SH-SY5Y (cell line): ENCODE measurements around the gene PRSS53.

Source experiments
- GATA2 ChIP-seq: IDR thresholded peaks from 2 replicates; pipeline ENCODE4 v1.6.1; 2011; ENCODE audit warnings: mild to moderate bottlenecking, low read depth, low read length
- GATA3 ChIP-seq: IDR thresholded peaks from 2 replicates; pipeline ENCODE4 v1.6.1; 2011; ENCODE audit warnings: low read depth, mild to moderate bottlenecking, low read length, moderate library complexity

PRSS53 gene

DNA sequence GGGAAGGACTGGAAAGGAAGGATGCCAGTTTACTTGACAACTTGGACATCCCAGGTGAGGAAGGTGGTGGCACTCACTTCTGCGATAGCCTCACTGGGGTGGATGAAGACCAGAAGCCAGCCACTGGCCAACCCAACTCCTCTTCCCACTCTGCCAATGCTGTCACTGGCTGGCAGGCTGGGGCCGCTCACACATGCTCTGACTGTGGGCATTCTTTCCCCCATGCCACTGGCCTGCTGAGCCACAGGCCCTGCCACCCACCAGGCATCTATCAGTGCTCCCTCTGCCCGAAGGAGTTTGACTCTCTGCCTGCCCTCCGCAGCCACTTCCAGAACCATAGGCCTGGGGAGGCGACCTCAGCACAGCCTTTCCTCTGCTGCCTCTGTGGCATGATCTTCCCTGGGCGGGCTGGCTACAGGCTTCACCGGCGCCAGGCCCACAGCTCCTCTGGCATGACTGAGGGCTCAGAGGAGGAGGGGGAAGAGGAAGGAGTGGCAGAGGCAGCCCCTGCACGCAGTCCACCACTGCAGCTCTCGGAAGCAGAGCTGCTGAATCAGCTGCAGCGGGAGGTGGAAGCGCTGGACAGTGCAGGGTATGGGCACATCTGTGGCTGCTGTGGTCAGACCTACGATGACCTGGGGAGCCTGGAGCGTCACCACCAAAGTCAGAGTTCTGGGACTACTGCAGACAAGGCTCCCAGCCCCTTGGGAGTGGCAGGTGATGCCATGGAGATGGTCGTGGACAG, 10.0 kb downstream of the PRSS53 start:
- no peak for TF ChIP-seq GATA3
- TF ChIP-seq GATA2: no peak

DNA sequence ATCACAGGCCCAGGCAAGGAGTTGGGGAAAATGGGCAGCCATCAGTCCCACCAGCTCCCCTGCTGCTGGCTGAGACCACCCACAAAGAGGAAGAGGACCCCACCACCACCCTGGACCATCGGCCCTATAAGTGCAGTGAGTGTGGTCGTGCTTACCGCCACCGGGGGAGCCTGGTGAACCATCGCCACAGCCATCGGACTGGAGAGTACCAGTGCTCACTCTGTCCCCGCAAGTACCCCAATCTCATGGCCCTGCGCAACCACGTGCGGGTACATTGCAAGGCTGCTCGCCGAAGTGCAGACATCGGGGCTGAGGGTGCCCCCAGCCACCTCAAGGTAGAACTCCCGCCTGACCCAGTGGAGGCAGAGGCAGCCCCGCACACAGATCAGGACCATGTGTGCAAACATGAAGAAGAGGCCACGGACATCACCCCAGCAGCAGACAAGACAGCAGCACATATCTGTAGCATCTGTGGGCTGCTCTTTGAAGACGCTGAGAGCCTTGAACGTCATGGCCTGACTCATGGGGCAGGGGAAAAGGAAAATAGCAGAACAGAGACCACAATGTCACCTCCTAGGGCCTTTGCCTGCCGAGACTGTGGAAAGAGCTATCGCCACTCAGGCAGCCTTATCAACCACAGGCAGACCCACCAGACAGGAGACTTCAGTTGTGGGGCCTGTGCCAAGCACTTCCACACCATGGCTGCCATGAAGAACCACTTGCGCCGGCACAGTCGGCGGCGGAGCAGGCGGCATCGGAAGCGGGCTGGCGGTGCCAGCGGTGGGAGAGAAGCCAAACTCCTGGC, 10.9 kb downstream of the PRSS53 start:
- TF ChIP-seq GATA2: no peak
- no peak for TF ChIP-seq GATA3

DNA sequence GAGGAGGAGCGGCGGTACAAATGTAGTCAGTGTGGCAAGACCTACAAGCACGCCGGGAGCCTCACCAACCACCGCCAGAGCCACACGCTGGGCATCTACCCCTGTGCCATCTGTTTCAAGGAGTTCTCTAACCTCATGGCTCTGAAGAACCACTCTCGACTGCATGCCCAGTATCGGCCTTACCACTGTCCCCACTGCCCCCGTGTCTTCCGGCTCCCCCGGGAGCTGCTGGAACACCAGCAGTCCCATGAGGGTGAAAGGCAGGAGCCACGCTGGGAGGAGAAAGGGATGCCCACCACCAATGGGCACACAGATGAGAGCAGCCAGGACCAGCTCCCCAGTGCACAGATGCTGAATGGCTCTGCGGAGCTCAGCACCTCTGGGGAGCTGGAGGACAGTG, 11.7 kb downstream of the PRSS53 start:
- TF ChIP-seq GATA3 (no peak), GATA2 (no peak)

DNA sequence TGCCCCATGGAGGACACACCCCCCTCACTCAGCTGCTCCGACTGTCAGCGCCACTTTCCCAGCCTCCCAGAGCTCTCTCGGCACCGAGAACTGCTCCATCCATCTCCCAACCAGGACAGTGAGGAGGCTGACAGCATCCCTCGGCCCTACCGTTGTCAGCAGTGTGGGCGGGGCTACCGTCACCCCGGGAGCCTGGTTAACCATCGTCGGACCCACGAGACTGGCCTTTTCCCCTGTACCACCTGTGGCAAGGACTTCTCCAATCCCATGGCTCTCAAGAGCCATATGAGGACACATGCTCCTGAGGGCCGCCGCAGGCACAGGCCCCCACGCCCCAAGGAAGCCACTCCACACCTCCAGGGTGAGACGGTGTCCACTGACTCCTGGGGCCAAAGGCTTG, 12.4 kb downstream of the PRSS53 start:
- no peak for TF ChIP-seq GATA2
- TF ChIP-seq GATA3: no peak

DNA sequence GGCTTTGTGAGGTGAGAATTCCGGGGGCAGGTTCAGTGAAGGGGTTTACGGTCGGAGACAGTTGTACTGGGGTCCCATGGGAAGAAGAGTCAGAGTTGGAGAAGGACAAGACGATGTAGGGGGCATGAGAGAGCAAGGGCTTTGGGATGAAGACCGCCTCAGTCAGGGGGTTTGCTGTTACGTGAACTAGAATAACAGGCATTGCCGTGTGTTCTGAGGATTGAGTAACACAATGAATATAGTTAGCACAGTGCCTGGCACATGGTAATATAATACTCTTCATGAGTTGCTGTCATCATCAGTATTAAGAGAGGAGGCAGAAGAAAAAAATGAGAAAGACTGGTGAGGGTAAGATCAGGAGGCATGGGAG, 13.9 kb downstream of the PRSS53 start:
- TF ChIP-seq GATA2: no peak
- no peak for TF ChIP-seq GATA3

DNA sequence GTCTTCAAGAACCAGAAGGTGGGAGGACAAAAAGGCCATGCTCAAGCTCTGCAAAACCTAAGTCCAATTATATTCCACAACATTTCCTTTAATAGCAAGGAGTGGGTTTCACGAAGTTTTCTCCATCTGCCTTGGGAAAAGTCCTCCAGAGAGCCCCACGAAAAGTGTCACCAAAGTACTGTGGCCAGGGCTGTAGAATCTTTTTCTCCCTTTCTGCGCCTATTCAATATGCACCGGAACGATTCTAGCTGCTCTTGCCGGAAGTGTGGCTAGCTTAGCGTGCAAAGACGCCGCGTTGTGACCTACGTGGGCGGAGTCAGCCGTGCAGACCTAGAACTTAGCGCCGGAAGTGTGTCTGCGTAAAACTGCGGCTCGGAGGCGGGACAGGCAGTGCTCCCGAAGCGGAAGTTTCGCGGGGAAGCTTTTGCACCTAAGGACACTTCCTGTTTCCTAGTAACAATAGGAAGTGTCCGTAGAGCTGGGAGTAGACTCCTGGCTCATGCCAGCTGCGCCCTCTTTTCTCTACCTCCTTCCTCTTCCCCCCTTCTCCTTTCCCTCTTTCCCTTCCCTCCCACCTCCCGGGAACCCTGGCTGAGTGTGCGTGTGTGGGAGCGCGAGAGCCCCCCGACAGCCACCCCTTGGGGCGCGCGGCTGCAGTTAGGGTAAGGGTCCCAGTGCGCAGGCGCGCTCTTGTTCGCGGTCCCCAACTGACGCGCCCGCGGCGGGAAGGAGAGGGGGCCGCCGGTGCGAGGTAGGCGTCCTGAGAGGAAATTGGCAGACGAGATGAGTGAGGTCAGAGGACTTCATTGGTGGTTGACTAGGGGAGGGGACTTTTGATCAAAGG, 14.6 kb downstream of the PRSS53 start, which contains the start of the genes ZNF646 and ZNF668:
ZNF646 (plus strand) TSS at position 453 of the 844 bp plus-strand sequence. CDS start 1,903 bp downstream, outside the sequence.
ZNF668 (minus strand) TSS at position 271 of the 844 bp plus-strand sequence. CDS start 9,781 bp downstream, outside the sequence.
- TF ChIP-seq GATA2: no peak

DNA sequence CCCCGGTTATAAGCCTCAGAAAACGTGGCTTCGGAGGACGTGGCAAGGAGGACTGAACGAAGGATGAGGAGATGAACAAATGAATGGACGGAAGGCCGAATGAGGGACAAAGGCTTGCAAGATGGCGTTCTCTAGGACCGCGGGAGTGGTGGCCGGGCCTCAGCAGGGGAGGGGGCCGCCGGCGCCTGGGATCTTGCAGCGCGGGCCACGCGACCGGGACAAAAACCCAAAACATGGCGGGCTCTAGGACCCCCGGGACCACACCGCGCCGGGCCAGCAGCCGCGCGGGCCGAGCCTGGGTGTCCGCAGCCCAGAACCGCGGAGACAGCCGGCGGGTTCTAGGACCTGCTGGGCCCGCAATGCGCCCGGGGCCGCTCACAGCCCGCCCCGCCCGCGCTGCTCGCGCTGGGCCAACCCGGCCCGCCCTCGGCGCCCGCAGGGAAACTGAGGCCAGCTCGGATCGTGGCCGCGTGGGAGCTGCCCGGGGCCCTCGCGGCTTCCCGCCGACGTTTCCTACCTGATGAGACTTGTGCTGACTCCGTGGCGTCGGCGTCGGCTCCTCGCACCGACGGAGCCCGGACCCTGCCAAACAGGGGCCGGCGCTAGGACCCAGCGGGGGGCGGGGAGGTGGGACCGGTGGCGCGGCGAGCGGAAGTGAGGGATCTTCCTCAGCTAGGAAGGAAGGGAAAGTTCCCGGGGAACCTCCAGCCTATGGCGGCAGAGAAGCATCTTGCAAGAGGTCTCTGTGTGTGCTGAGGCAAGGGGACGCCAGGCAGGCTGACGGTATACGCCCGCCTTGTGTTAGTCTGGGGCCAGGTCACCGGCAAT, 15.4 kb downstream of the PRSS53 start:
- TF ChIP-seq GATA3 (no peak), GATA2 (no peak)

DNA sequence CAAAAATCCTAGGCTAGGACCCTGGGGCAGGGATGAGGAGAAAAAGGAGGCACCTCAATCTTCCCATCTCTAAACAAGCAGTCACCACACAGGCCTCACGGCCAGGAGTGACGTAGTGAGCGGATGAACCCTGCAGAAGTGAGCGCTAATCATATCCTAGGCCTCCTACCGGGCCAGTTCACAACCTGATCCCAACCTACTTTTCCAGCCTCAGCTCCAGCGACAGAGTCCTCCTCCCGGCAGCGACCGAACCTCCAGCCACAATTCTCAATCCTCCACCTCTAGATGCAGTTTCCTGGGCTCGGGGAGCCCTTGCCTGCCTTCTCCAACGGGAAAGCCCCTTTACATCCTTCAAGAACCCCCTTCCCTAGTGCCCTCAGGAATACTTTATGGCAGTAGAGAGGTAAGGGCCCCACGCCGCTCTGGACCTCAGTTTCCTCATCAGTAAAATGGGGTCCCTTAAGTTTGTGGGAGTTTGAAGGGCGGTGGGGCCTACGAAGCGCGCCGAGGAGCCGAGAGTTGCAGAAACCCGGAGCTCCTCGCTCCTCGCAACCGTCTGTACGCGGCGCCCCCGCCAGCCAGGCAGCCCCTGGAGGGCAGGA, 16.1 kb downstream of the PRSS53 start:
- TF ChIP-seq GATA3 (no peak), GATA2 (no peak)

DNA sequence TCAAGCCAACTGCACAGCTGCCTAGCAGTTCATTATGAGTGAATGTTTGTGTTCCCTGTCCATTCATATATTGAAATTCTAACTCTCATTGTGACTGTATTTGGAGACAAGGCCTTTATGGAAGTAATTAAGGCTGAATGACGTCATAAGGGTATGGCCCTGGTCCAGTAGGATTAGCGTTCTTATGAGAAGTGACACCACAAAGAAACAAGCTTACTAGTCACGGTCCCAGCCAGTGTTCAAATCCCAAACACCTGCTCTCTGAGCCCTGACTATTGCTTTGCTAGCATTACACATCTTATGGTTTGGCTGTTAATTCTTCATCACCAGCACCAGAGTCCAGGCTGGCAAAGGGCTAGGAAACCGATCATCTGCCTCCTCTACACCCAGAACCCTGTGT, 16.9 kb downstream of the PRSS53 start:
- TF ChIP-seq GATA2 (no peak), GATA3 (no peak)

DNA sequence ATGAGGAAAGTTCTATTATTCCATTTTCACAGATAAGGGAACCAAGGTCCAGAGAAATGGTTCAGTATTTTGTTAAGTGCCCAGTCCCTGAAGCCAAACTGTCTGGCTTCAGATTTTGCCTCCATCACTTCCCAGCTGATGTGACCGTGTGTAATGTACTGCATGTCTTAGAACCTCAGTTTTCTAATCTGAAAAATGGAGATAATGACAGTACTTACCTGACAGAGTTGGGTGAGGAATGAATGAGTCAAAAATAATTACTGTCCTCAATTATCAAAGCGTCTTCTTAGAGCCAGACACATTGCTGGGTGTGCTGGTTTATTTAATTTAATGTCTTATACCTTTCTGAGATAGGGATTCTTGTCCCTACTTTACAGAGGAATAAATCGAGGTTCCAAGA, 21.4 kb downstream of the PRSS53 start:
- no peak for TF ChIP-seq GATA3
- TF ChIP-seq GATA2: no peak

DNA sequence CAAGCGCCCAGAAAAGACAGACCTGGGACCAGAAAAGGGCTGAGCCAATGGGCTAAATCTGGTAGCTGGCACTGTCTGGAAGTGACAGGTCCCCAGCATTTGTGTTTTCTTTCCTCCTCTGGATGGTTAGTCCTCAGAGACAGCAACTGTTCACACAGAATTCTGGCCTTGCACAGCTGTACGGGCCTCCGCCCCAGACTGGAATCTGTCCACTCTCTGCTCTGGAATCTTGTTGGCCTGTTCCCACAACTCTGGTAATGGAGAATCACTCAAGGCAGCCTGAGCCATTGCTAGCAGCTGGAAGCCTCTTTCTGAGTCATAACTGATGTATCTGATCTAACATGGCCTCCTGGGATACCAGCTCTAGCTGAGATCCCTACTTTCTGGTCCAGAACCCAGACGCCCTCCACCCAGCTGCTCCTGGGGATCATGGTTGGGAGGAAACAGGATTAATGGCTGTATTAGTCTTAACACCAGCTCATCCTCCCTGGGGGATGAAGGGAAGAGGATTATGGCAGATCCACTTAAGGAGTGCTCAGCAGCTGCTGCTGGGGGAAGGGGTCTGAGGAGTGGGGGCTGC, 23.8 kb downstream of the PRSS53 start:
- TF ChIP-seq GATA3: no peak

DNA sequence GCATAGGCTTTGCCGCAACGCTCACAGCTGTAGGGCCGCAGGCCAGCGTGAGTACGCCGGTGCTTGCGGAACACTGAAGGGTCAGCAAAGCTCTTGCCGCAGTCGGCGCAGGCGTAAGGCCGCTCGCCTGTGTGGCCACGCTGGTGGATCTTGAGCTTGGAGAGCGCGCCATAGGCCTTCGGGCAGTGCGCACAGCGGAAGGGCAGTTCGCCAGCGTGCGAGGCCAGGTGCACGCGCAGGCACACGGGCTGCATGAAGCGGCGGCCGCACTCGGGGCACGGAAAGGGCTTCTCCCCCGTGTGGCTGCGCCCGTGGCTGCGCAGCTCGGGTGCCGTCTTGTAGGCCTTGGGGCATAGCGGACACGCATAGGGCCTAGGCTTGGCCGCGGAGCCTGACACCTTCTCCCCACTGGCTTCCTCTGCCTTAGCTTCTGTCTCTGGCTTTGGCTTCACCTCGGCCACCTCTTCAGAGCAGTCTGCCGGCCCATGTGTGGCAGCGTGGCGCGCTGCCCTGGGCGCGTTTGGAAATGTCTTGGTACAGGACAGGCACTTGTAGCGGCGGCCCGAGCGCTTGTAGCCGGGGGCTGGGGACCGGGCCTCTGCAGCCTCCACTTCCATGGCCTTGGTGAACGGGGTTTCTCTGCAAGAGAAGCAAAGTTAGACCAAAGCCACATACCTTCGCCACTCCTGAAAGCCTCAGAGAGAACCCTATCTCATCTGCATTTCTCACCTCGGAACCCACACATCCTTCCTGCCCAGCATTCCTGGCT, 24.7 kb downstream of the PRSS53 start:
- TF ChIP-seq GATA2: no peak
- TF ChIP-seq GATA3: no peak
